Measurements from ENCODE around the gene MAP3K14.
"Not testable (repeated sequence)": the region's sequence is repeated elsewhere in the genome, so short reads cannot be mapped to it uniquely, and the experiment has no call there.

The MAP3K14 gene

GRCh38 chr17:45302649-45303173, 14.1 kb downstream of the MAP3K14 start:
- no peak overlapping the region for H3K9ac ChIP-seq (ENCODE audit: insufficient read length, low read depth)
- TF ChIP-seq ZNF274 (IDR thresholded peaks at IDR 0.05; ENCODE audit: low read depth, low read length) = no peak
- no peak for TF ChIP-seq YY1 (IDR thresholded peaks at IDR 0.05; ENCODE audit: insufficient read depth, insufficient read length)
- no peak for TF ChIP-seq SUZ12 (IDR thresholded peaks at IDR 0.05; ENCODE audit: extremely low read depth, insufficient read depth, insufficient read length)
- H3K4me3 ChIP-seq (ENCODE audit: insufficient read length, low read depth) = no peak overlapping the region
- no peak for DNase-seq (ENCODE audit: low read depth, low spot score)
- H3K27me3 ChIP-seq (ENCODE audit: insufficient read depth, insufficient read length) = no peaks in the 10 kb centered on the region
- H3K36me3 ChIP-seq (ENCODE audit: insufficient read depth, insufficient read length, low read length) = peaks cover 24% of the 10 kb centered on the region
- no peaks in the 10 kb centered on the region for H3K9me3 ChIP-seq (ENCODE audit: insufficient read depth, low read length)
- H3K4me1 ChIP-seq (ENCODE audit: insufficient read depth, insufficient read length) = peaks cover 5% of the 10 kb centered on the region

GRCh38 chr17:45302220-45302619, 14.6 kb downstream of the MAP3K14 start:
- H3K9ac ChIP-seq (ENCODE audit: insufficient read length, low read depth); H3K4me1 ChIP-seq (ENCODE audit: insufficient read depth, insufficient read length); DNase-seq (ENCODE audit: low read depth, low spot score); H3K9me3 ChIP-seq (ENCODE audit: insufficient read depth, low read length); H3K4me3 ChIP-seq (ENCODE audit: insufficient read length, low read depth); H3K27me3 ChIP-seq (ENCODE audit: insufficient read depth, insufficient read length): not testable (repeated sequence)
- peaks cover 24% of the 10 kb centered on the region for H3K36me3 ChIP-seq (ENCODE audit: insufficient read depth, insufficient read length, low read length)

- no peak for TF ChIP-seq ZNF274 (IDR thresholded peaks at IDR 0.05; ENCODE audit: low read depth, low read length)
- no peak for TF ChIP-seq SUZ12 (IDR thresholded peaks at IDR 0.05; ENCODE audit: extremely low read depth, insufficient read depth, insufficient read length)
- TF ChIP-seq YY1 (IDR thresholded peaks at IDR 0.05; ENCODE audit: insufficient read depth, insufficient read length) = no peak
- Histone ChIP-seq H3K9ac (ENCODE audit: insufficient read length, low read depth) (no peak overlapping the region), H3K4me1 (ENCODE audit: insufficient read depth, insufficient read length) (peaks cover 5% of the 10 kb centered on the region), H3K27me3 (ENCODE audit: insufficient read depth, insufficient read length) (no peaks in the 10 kb centered on the region), H3K4me3 (ENCODE audit: insufficient read length, low read depth) (no peak overlapping the region), H3K36me3 (ENCODE audit: insufficient read depth, insufficient read length, low read length) (peaks cover 28% of the 10 kb centered on the region), H3K9me3 (ENCODE audit: insufficient read depth, low read length) (no peaks in the 10 kb centered on the region)
- no peak for DNase-seq (ENCODE audit: low read depth, low spot score)
Measured at GRCh38 chr17:45301674-45302073, 15.1 kb downstream of the MAP3K14 start.

GRCh38 chr17:45300060-45300751, 16.6 kb downstream of the MAP3K14 start:
- no peak for DNase-seq (ENCODE audit: low read depth, low spot score)
- peaks cover 27% of the 10 kb centered on the region for H3K36me3 ChIP-seq (ENCODE audit: insufficient read depth, insufficient read length, low read length)
- H3K27me3 ChIP-seq (ENCODE audit: insufficient read depth, insufficient read length) = no peaks in the 10 kb centered on the region
- TF ChIP-seq YY1 (IDR thresholded peaks at IDR 0.05; ENCODE audit: insufficient read depth, insufficient read length) = no peak
- no peak for TF ChIP-seq SUZ12 (IDR thresholded peaks at IDR 0.05; ENCODE audit: extremely low read depth, insufficient read depth, insufficient read length)
- TF ChIP-seq ZNF274 (IDR thresholded peaks at IDR 0.05; ENCODE audit: low read depth, low read length) = no peak
- no peak overlapping the region for H3K4me3 ChIP-seq (ENCODE audit: insufficient read length, low read depth)
- no peaks in the 10 kb centered on the region for H3K9me3 ChIP-seq (ENCODE audit: insufficient read depth, low read length)
- H3K4me1 ChIP-seq (ENCODE audit: insufficient read depth, insufficient read length) = peaks cover 2% of the 10 kb centered on the region
- no peak overlapping the region for H3K9ac ChIP-seq (ENCODE audit: insufficient read length, low read depth)

GRCh38 chr17:45299361-45299760, 17.5 kb downstream of the MAP3K14 start:
- no peak overlapping the region for H3K4me3 ChIP-seq (ENCODE audit: insufficient read length, low read depth)
- TF ChIP-seq YY1 (IDR thresholded peaks at IDR 0.05; ENCODE audit: insufficient read depth, insufficient read length) = no peak
- no peak for TF ChIP-seq ZNF274 (IDR thresholded peaks at IDR 0.05; ENCODE audit: low read depth, low read length)
- TF ChIP-seq SUZ12 (IDR thresholded peaks at IDR 0.05; ENCODE audit: extremely low read depth, insufficient read depth, insufficient read length) = no peak
- peaks cover 2% of the 10 kb centered on the region for H3K4me1 ChIP-seq (ENCODE audit: insufficient read depth, insufficient read length)
- H3K9ac ChIP-seq (ENCODE audit: insufficient read length, low read depth) = no peak overlapping the region
- peaks cover 30% of the 10 kb centered on the region for H3K36me3 ChIP-seq (ENCODE audit: insufficient read depth, insufficient read length, low read length)
- H3K27me3 ChIP-seq (ENCODE audit: insufficient read depth, insufficient read length) = no peaks in the 10 kb centered on the region
- no peaks in the 10 kb centered on the region for H3K9me3 ChIP-seq (ENCODE audit: insufficient read depth, low read length)
- DNase-seq (ENCODE audit: low read depth, low spot score) = no peak

GRCh38 chr17:45298546-45299285, 18.1 kb downstream of the MAP3K14 start:
- no peak for TF ChIP-seq YY1 (IDR thresholded peaks at IDR 0.05; ENCODE audit: insufficient read depth, insufficient read length)
- Histone ChIP-seq H3K4me3 (ENCODE audit: insufficient read length, low read depth) (no peak overlapping the region), H3K36me3 (ENCODE audit: insufficient read depth, insufficient read length, low read length) (peaks cover 30% of the 10 kb centered on the region), H3K4me1 (ENCODE audit: insufficient read depth, insufficient read length) (peaks cover 6% of the 10 kb centered on the region), H3K9ac (ENCODE audit: insufficient read length, low read depth) (no peak overlapping the region), H3K27me3 (ENCODE audit: insufficient read depth, insufficient read length) (no peaks in the 10 kb centered on the region), H3K9me3 (ENCODE audit: insufficient read depth, low read length) (no peaks in the 10 kb centered on the region)
- no peak for DNase-seq (ENCODE audit: low read depth, low spot score)

GRCh38 chr17:45296833-45297124, 20.0 kb downstream of the MAP3K14 start:
- Histone ChIP-seq H3K4me3 (ENCODE audit: insufficient read length, low read depth) (no peak overlapping the region), H3K9ac (ENCODE audit: insufficient read length, low read depth) (no peak overlapping the region)

More at GRCh38 chr17:45296833-45297124, 20.0 kb downstream of the MAP3K14 start:
- TF ChIP-seq ZNF274 (IDR thresholded peaks at IDR 0.05; ENCODE audit: low read depth, low read length) (no peak), SUZ12 (IDR thresholded peaks at IDR 0.05; ENCODE audit: extremely low read depth, insufficient read depth, insufficient read length) (no peak), YY1 (IDR thresholded peaks at IDR 0.05; ENCODE audit: insufficient read depth, insufficient read length) (no peak)
- Histone ChIP-seq H3K4me1 (ENCODE audit: insufficient read depth, insufficient read length) (peaks cover 17% of the 10 kb centered on the region), H3K27me3 (ENCODE audit: insufficient read depth, insufficient read length) (no peaks in the 10 kb centered on the region), H3K36me3 (ENCODE audit: insufficient read depth, insufficient read length, low read length) (peaks cover 42% of the 10 kb centered on the region), H3K9me3 (ENCODE audit: insufficient read depth, low read length) (no peaks in the 10 kb centered on the region)
- DNase-seq (ENCODE audit: low read depth, low spot score) = no peak
